Spinal cord (tissue), 10 donors: ENCODE measurements around the gene PATJ. TPM values are rescaled to one million over a fixed set of nuclear protein-coding genes. Genes with fewer than 3 reads are reported as not detected.

Experiments
- DNase-seq, 6 donors: peaks; one replicate each; pipeline versions ENCODE4 v3.0.0 to v3.0.0-alpha.2; 2013 to 2015; ENCODE audit warnings: low spot score in 6 of 6, low read depth in 4 of 6
- H3K27ac ChIP-seq: one replicate; pipeline ENCODE4 v1.5.1; 2013; ENCODE audit warnings: low read depth, low read length, control low read depth
- H3K27me3 ChIP-seq: one replicate; pipeline ENCODE4 v1.6.1; 2013; ENCODE audit warnings: low read length; ENCODE audit not compliant: control insufficient read depth, insufficient read depth
- H3K36me3 ChIP-seq: one replicate; pipeline ENCODE4 v1.6.1; 2013; ENCODE audit warnings: low read length; ENCODE audit not compliant: control insufficient read depth, insufficient read depth
- H3K4me1 ChIP-seq: one replicate; pipeline ENCODE4 v1.6.1; 2013; ENCODE audit warnings: low read length; ENCODE audit not compliant: control insufficient read depth, insufficient read depth
- H3K4me3 ChIP-seq: one replicate; pipeline ENCODE4 v1.5.1; 2013; ENCODE audit warnings: low read depth, low read length, control low read depth
- H3K9me3 ChIP-seq: one replicate; pipeline ENCODE4 v1.6.1; 2013; ENCODE audit warnings: low read length; ENCODE audit not compliant: control insufficient read depth, insufficient read depth
- WGBS: methylation state at CpG from one replicate; pipeline ENCODE4 v1.1.5; 2013; ENCODE audit warnings: missing lambda C conversion rate; ENCODE audit not compliant: insufficient coverage; 5-methylcytosine and 5-hydroxymethylcytosine counted together
- polyA plus RNA-seq, 2 donors: library from polyadenylated mRNA; unstranded; fragments of 120-200 nt; gene quantifications; one replicate each; pipeline ENCODE4 v1.2.1, GENCODE V29; 2013; ENCODE audit not compliant: insufficient read length in 2 of 2
- total RNA-seq, 2 donors: library from RNA; depleted of rRNA in 1 of 2; stranded (reverse); fragments of 120-200 nt in 1 of 2; fragments of >200 nt in 1 of 2; gene quantifications; one replicate each; pipeline versions ENCODE4 v1.2.3 to v1.2.4, GENCODE V29; 2013 to 2014
- donor health status: healthy.

The PATJ gene
- total and polyA plus RNA-seq, 4 donors = 18.8 to 58.2 (median 37.8) TPM

DNA sequence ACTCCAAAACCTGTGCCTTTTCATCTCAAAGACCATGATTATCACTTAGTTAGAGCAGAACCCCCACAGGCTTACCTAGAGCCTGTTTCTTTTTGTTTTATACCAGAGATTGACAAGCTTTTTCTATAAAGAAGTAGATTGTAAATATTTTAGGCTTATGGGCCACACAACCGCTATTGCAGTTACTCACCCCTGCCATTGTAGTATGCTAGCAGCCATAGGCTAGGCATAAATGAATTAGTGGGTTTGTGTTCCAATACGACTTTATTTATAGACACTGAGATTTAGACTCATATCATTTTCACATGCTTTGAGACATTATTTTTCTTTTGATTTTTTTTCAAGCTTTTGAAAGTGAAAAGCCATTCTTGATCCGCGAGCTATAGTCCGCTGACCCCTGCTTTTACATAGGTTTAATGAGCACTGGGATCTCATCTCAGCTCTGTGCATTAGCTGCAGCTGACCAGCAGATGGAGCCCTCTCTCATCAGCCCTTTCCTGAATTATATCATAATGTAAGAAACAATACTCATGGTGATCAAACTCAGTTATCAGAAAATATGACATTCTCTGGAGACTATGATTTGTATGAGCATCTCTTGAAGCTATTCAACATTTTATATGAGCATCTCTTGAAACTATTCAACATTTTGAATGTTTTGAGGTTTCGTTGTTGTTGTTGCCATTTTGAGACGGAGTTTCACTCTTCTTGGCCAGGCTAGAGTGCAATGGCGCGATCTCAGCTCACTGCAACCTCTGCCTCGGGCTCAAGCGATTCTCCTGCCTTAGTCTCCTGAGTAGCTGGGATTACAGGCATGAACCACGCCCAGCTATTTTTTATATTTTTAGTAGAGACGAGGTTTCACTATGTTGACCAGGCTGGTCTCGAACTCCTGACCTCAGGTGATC lies 340.4 kb downstream of the PATJ start:
- Histone ChIP-seq H3K4me1 (no peaks in the 10 kb centered on the region), H3K27me3 (no peaks in the 10 kb centered on the region), H3K27ac (no peak overlapping the region), H3K36me3 (peaks cover 4% of the 10 kb centered on the region), H3K4me3 (no peak overlapping the region), H3K9me3 (no peaks in the 10 kb centered on the region)
- 77% methylated on average over 9 of the region's 14 CpGs for WGBS
- DNase-seq = peak in 2 of 6 donors; percentile 61 to 66

DNA sequence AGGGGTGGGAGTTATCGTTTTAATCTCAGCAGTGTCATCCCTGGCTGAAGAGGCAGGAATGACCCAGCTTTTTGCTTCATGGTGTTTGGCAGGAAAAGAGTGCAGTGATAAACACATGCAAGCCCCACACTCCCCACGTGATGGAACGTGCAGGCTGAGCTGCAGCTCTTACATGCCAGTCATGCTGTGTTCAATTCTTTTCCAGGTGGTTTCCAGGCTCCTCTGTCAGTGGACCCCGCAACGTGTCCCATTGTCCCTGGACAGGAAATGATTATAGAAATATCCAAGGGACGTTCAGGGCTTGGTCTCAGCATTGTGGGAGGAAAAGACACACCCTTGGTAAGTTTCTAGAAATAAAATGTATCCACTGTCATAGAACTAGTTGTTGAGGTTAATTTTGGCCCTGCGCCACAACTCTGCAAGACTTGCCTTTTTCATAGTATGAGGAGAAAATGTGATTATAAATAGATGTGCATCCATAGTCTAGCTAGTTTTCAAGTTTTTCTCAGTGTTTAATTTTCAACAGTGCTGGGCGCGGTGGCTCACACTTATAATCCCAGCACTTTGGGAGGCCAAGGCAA lies 342.1 kb downstream of the PATJ start:
- no peaks in the 10 kb centered on the region for H3K9me3 ChIP-seq
- no peak overlapping the region for H3K27ac ChIP-seq
- H3K4me3 ChIP-seq = no peak overlapping the region
- peak in 1 of 6 donors; percentile 55 for DNase-seq
- H3K36me3 ChIP-seq = peaks cover 4% of the 10 kb centered on the region
- 100% methylated on average over 2 of the region's 9 CpGs for WGBS
- H3K4me1 ChIP-seq = no peaks in the 10 kb centered on the region
- H3K27me3 ChIP-seq = no peaks in the 10 kb centered on the region

GRCh38 chr1:62088439-62088838 lies 346.2 kb downstream of the PATJ start:
- Histone ChIP-seq H3K4me1 (no peaks in the 10 kb centered on the region), H3K36me3 (peaks cover 4% of the 10 kb centered on the region), H3K9me3 (no peaks in the 10 kb centered on the region), H3K27ac (no peak overlapping the region), H3K4me3 (no peak overlapping the region), H3K27me3 (no peaks in the 10 kb centered on the region)
- DNase-seq = no peak

DNA sequence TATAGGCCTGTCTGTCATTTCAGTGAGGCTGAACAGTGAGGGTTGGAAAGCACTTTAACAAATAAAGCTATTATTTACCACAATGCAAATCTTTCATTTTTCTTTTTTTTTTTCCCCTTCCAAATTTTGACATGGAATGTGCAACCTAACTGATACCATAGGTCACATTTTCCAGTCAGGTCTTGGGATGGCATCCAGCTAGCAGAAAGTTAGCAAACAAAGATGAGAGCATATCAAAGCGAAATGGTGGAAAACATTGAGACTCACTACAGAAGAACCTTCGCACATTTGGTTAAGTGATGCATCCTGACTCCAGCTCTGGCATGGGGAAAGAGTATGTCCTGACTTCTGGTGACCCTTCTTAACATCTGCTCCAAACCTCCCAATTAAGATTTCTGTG lies 347.3 kb downstream of the PATJ start:
- DNase-seq = no peak
- peaks cover 4% of the 10 kb centered on the region for H3K36me3 ChIP-seq
- H3K4me1 ChIP-seq = no peaks in the 10 kb centered on the region
- no peak overlapping the region for H3K4me3 ChIP-seq
- WGBS = no CpG with 5 or more reads among the region's 2 CpGs
- H3K9me3 ChIP-seq = no peaks in the 10 kb centered on the region
- no peak overlapping the region for H3K27ac ChIP-seq
- H3K27me3 ChIP-seq = no peaks in the 10 kb centered on the region

GRCh38 chr1:62090016-62090415 lies 347.7 kb downstream of the PATJ start:
- DNase-seq = no peak
- Histone ChIP-seq H3K27me3 (no peaks in the 10 kb centered on the region), H3K36me3 (peaks cover 4% of the 10 kb centered on the region), H3K9me3 (no peaks in the 10 kb centered on the region), H3K4me1 (no peaks in the 10 kb centered on the region), H3K27ac (no peak overlapping the region), H3K4me3 (no peak overlapping the region)
- no CpG with 5 or more reads among the region's 5 CpGs for whole genome bisulfite sequencing

GRCh38 chr1:62092110-62092509 lies 349.8 kb downstream of the PATJ start:
- H3K4me3 ChIP-seq = no peak overlapping the region
- DNase-seq = no peak
- WGBS = no CpG with 5 or more reads among the region's 4 CpGs
- H3K27ac ChIP-seq = no peak overlapping the region
- no peaks in the 10 kb centered on the region for H3K27me3 ChIP-seq
- H3K9me3 ChIP-seq = no peaks in the 10 kb centered on the region
- H3K36me3 ChIP-seq = no peaks in the 10 kb centered on the region
- no peaks in the 10 kb centered on the region for H3K4me1 ChIP-seq

DNA sequence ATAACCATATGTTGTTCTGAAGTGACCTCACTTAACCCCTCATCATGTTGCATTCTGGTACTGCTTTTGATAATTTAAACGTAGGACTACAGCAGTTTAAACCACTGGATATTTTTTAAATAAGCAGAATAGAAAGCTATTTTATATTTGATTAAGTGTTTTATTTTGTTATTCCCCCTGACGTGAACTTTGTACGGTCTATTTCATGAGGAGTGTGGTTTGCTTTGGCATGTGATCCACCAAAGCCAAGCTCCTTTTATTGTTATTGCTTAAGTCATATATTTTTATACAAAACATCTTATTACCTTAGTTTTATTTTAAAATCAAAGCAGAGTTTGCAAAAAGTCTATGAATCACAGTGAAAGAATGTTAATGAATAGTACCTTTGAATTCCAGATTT lies 351.0 kb downstream of the PATJ start:
- H3K27ac ChIP-seq = no peak overlapping the region
- H3K27me3 ChIP-seq = no peaks in the 10 kb centered on the region
- H3K9me3 ChIP-seq = no peaks in the 10 kb centered on the region
- H3K4me3 ChIP-seq = no peak overlapping the region
- no peaks in the 10 kb centered on the region for H3K4me1 ChIP-seq
- H3K36me3 ChIP-seq = no peaks in the 10 kb centered on the region
- peak in 1 of 6 donors; percentile 34 for DNase-seq
- WGBS = no CpG with 5 or more reads among the region's 3 CpGs

GRCh38 chr1:62097464-62097863 lies 355.2 kb downstream of the PATJ start:
- H3K27me3 ChIP-seq = no peaks in the 10 kb centered on the region
- no peak overlapping the region for H3K27ac ChIP-seq
- H3K4me3 ChIP-seq = no peak overlapping the region
- no peaks in the 10 kb centered on the region for H3K9me3 ChIP-seq
- WGBS = 89% methylated on average over 1 of the region's 3 CpGs
- no peaks in the 10 kb centered on the region for H3K4me1 ChIP-seq
- H3K36me3 ChIP-seq = no peaks in the 10 kb centered on the region
- DNase-seq = no peak

- H3K36me3 ChIP-seq = no peaks in the 10 kb centered on the region
- H3K9me3 ChIP-seq = no peaks in the 10 kb centered on the region
- no peak overlapping the region for H3K4me3 ChIP-seq
- no peaks in the 10 kb centered on the region for H3K4me1 ChIP-seq
- no peaks in the 10 kb centered on the region for H3K27me3 ChIP-seq
- H3K27ac ChIP-seq = no peak overlapping the region
- WGBS = 100% methylated on average over 1 of the region's 2 CpGs
- DNase-seq = no peak
These were observed 358.2 kb downstream of the PATJ start for GRCh38 chr1:62100442-62100841.

GRCh38 chr1:62103846-62104245 lies 361.6 kb downstream of the PATJ start:
- no peak for DNase-seq
- H3K27me3 ChIP-seq = no peaks in the 10 kb centered on the region
- no CpG with 5 or more reads among the region's 3 CpGs for WGBS

More at GRCh38 chr1:62103846-62104245, 361.6 kb downstream of the PATJ start:
- Histone ChIP-seq H3K4me1 (no peaks in the 10 kb centered on the region), H3K9me3 (no peaks in the 10 kb centered on the region), H3K4me3 (no peak overlapping the region), H3K27ac (no peak overlapping the region), H3K36me3 (no peaks in the 10 kb centered on the region)
